ENCODE results near the gene CAPN15.
A peak's percentile ranks its signal among the peaks of the same experiment; 100 is the strongest.

CAPN15 gene

DNA sequence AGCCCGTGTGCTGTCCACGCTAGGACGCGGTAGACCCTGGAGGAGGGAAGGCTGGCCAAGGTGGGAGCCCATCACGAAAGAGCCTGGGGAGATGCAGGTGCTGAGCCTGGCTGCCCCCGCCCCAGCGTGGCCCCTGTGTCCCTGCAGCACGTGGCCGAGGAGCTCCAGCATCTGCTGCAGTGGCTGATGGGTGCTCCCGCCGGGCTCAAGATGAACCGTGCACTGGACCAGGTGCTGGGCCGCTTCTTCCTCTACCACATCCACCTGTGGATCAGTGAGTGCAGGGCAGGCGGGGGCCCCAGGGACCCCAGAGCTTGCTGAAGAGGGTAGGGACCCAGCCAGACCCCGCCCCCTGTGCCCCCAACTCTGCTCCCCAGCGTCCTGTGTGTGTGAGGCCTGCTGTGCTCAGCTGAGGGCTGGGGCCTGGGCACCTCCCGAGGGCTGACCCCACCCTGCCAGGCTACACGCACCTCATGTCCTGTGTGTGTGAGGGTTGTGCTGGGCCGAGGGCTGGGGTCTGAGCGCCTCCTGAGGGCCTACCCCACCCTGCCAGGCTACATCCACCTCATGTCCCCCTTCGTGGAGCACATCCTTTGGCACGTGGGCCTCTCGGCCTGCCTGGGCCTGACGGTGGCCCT lies 50.8 kb downstream of the CAPN15 start:
- no peak for DNase-seq (ENCODE audit: low read depth)

DNA sequence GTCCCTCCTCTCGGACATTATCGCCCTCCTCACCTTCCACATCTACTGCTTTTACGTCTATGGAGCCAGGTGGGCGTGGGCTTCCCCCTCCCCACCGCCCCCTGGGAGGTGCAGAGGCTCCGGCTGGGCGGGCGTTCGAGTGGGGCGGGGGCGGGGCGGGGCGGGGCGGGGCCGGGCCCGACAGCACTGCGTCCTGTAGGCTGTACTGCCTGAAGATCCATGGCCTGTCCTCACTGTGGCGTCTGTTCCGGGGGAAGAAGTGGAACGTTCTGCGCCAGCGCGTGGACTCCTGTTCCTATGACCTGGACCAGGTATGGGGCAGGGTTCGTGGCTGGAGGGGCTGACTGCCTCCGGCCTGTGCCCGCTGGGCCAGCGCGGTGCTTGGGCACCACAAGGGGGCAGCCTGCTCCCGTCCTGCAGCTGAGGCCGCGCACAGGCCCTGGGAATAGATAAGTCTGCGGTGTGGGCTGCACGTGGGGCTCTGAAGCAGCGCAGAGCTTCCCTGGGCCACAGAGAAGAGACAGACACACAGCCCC lies 51.4 kb downstream of the CAPN15 start:
- DNase-seq (ENCODE audit: low read depth), result peak; percentile 70

DNA sequence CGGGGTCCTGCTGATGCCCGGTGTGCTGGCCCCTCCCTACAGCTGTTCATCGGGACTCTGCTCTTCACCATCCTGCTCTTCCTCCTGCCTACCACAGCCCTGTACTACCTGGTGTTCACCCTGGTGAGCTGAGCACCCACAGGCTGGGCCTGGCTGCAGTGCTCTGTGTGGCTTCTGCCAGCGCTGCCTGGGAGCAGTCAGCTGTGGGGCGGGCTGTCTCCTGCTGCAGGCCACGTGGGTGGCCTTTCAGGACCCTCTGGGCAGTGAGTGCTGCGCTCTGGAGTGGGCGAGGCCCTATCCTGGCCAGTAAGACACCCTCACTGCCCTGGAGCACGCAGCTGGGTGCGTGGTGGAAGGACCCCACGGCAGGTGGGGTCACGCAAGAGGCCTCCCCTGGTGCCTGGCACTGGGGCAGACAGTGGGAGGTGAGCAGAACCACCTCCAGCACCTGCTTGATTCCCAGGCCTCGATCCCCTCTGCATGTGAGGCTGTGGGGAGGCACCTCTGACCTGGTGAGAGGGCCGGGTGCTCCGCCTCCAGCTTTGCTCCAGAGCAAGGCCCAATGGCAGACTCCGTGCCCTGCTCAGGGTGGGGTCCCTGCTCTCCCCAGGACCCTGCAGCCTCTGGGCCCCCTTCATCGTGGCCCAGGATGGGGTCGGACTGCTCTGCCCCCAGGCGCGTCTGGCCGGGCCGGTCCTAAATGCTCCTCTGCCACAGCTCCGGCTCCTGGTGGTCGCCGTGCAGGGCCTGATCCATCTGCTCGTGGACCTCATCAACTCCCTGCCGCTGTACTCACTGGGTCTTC lies 52.8 kb downstream of the CAPN15 start:
- no peak for DNase-seq (ENCODE audit: low read depth)

DNA sequence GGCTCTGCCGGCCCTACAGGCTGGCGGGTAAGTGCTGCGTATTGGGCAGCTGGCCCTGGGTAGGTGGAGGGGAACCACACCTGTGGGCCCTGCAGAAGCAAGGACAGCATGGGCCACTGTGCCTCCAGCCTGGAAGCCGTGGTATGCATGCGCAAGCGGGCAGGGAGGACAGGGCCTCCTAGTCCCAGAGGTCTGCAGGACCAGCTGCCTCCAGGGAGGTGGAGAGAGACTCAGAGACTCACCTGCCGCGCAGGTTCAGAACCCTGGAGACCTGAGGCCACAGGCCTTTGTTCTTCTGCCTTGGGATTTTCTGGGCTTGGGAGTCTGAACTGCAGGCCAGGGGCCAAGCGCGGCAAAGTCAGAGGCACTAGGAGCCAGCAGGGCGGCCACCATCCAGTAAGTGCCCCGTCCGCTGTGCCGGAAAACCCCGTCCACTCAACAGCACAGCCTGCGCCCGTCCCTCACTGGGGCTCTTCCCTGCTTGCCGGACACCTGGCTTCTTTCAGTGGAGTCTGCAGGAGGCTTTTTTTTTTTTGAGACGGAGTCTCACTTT lies 53.5 kb downstream of the CAPN15 start:
- DNase-seq (ENCODE audit: low read depth), result no peak

DNA sequence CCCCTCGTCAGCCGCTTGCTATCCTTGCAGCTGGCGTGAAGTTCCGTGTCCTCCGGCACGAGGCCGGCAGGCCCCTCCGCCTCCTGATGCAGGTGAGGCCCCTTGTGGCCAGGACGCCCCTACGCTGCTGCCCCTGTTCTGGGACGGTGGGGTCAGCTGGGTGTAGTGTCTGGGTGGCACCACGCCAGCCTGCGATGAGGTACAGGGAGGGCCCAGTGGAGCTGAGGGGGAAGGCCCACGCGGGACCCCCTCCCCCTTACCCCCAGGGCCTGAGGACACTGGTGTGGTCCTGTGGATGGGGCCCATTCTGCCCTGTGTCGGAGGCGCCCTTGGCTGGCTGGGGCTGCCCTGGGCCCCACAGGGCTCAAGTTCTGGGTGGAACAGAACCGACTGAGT lies 54.7 kb downstream of the CAPN15 start:
- DNase-seq (ENCODE audit: low read depth), result no peak

DNA sequence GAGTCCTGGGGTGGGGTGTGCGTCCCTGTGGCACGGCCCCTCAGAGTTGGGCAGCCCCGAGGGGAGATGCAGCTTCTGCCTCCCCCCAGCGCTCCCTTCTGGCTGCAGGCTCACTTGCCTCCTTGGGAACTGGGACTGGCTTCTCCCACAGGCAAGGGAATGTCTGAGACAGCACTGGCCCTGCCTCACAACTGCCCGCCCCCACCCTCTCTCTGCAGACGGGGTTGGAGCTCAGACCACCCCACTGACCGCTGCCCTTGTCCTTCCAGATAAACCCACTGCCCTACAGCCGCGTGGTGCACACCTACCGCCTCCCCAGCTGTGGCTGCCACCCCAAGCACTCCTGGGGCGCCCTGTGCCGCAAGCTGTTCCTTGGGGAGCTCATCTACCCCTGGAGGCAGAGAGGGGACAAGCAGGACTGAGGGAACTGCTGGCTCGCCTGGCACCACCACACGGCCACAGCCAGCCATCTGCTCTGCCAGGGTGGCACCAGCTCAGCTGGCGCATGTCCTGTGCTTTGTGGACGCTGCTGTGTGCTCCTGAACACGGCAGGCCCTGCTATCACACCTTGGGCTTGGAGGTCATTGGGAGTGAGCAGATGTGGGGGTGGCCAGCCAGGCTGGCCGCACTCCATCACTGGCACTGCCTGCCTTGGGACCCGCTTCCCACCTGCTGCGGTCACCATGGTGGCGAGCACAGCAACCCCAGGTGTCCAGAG lies 55.3 kb downstream of the CAPN15 start:
- DNase-seq (ENCODE audit: low read depth), result no peak

DNA sequence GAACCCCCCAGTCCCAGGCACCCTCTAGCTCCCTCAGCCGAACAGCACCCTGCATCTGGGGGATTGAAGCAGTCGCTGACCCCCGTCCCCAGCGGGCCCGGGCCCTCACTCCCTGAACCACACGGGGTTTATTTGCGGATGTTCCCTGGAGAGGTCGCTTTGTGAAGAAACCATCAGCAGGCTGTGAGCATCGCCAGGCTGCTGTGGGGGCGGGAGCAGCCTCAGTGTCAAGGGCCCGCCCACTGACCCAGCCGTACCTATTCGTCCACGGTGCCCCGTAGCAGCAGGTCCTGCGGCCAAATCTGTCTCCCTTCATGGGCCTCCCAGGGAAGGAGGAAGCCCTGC lies 55.9 kb downstream of the CAPN15 start:
- DNase-seq (ENCODE audit: low read depth), result no peak

DNA sequence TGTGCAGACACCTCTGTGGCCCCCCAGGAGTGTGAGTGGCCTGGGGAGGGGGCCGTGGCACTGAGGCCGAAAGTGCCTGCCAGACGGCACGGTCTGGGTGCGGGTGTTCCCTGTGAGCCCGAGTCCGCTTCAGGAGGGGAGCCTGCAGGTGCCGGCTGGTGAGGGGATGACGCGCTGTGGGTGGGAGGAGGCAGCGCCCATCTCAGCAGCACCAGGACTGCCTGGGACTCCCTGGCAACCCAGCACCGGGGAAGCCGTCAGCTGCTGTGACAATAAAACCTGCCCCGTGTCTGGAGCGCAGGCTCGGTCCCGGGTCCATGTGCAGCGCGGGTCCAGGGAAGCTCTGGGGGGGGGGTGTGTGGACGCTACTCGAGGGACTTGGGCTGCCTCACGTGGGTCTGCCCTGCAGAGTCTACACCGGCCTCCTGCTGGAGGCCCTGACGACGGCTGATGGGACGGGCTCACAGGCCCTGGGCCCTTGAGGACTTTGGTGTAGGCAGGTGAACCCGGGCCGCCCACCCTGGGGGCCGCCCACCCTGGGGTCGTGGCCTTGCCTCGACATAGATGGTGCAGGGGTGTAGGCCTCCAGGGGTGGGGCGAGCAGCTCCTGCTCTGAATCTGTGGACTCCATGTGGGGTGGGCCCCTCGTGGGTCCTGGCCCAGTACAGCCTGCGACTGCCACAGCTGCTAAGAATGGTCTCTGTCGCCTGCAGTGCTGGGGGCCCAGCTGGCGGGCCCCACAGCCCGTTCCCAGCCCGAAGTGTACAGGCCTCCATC lies 56.5 kb downstream of the CAPN15 start:
- DNase-seq (ENCODE audit: low read depth), result no peak

DNA sequence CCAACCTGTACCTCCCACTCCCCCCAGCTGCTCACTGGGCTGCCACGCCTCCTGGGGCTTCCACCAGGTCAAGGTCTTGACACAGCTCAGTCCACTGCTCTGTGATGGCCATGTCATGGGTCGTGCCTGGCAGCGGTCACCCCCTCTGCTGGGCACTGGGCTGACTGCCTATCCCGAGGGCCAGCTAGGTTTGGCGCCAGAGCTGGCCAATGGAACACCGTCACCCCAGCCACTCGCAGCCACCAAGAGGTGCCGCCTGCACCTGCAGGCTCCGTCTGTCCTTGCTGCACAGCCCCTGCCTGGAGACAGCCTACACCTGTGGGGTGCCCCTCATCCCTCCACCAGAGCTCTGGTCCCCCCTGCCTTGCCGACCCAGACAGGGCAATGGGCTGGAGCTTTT lies 57.8 kb downstream of the CAPN15 start:
- no peak for DNase-seq (ENCODE audit: low read depth)

DNA sequence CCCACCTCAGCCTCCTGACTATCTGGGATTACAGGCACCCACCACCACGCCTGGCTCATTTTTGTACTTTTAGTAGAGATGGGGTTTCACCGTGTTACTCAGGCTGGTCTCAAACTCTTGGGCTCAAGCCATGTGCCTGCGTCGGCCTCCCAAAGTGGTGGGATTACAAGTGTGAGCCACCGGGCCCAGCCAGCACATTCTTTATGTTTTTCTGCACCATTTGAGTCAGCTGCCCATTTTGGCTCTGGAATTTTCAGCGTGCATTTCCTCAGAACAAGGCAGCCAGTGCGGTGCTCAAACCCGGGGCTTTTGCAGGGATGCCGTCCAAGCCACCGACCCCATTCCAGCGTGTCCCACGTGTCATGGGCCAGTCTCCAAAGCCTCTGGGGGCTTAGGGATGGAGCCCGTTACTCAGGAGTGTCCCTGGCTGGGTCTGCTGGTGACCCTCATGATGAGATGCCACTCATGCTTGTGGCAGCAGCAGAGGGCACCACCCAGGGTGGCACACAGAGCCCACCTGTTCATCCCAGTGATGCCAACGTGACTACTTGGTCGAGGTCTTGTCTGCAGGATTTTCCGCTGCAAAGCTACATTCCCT lies 58.6 kb downstream of the CAPN15 start:
- DNase-seq (ENCODE audit: low read depth), result no peak

DNA sequence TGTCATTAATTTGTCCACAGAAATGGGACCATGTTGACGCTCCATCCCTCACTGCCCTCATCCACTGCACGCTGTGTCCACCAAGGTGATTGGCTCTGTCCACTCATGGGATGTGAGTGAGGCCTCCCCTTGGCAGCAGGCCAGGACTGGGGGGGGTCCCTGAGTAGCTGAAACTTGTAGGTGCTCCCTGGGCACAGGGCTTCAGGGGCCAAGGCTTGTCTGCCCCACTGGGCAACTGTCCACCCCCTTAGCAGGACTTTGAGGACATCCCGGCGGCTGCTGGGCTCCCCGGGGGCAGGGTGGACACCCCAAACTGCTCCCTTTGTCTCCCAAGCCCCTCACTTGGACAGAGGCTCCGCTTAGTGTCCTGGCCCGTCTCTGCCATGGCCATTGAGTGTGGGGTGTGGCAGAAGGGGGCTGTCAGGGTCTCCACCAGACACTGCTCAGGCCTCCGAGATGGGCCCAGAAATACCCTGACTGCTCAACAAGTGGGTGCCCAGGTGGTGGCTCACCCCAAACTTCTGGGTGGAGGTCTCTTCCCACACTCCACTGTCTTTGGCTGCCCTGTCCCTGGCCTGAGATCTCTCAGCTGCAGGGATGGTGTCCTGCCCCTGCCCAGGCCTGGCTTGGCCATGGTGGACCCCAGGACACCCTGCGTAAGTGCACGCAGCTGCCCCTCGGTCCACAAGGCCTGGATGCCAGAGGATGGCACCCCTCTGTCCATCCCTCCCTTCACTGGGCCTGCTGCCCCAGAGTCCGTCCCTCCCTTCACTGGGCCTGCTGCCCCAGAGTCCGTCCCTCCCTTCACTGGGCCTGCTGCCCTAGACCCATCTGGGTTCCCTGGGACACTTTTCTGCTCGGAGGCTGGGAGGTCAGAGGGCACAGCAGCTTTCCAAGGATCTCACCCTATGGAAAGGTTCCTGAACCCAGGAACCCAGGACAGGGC lies 59.4 kb downstream of the CAPN15 start:
- DNase-seq (ENCODE audit: low read depth), result no peak

DNA sequence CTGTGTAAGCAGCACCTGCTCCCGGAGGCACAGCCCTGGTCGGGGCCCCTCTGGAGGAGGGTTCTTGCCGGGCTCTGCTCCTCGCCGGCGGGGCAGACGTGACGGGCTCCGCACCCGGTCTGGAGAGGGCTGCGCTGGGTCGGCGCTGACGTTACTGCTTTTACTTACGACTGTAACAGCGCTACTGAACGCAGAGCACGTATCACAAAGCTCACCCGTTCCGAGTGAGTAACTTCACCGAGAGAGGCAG lies 61.1 kb downstream of the CAPN15 start:
- peak; percentile 65 for DNase-seq (ENCODE audit: low read depth)

DNA sequence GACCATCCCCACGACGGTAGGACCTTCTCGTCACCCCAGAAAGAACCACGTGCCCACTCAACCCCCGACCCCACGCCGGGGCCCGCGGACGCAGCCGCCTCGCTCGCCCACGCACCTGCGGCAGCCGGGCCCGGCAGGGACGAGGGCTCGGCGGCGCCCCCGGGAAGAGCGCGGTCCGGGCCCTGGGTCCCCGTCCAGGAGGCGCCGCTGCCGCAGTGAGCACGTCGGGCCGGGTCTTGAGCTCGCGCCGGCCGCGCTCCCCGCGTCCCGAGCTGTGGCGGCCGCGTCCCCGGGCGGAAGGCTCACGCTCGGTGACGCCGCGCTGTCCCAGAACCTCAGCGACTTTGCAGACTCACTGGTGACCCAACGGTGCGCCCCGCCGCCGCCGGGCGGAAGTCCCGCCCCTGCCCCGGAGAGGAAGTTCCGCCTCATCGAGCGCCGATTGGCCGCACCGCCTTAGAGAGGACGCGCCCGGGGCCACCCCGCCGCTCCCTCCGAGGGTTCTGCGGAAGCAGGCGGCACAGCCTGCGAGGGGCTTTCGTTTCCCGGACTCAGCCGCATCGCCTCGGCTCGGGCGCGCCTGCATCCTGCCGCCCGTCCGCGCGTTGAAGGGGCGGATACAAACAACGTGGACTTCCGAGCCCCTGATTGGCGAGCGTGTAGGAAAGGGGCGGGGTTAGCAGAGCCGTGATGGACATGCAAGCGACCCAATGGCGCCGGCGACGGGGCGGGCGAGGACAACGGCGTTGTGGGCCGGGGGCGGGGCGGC lies 61.6 kb downstream of the CAPN15 start:
- peak; percentile 96 for DNase-seq (ENCODE audit: low read depth)

DNA sequence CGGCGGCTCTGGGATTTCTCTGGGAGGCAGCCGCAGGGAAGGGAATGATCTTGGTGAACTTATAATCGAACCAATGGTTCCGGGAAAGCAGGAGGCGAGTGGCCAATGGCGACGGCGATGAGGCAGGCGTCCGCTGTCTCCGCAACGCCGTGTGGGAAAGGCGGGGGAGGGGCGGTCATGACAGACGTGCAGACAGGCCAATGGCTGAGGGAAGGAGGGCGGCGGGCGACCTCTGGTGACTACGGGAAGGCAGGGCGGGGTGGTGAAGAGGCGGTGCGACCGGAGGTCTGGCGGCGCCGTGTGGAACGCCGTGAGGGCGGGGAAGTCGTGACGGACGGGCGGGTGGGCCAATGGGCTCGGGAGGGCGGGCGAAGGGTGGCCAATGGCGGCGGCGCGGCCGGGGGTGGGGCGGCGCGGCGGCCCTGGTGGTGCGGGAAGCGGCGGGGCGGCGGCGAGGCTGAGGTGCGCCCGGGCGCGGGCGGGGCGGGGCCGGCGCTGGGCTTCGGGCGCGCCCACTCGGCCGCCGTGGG lies 62.2 kb downstream of the CAPN15 start, which contains the start of gene RAB40C:
Gene RAB40C, plus strand, starts transcription at position 409 of the 530 bp plus-strand sequence. CDS start 226 bp downstream, outside the sequence.
- peak; percentile 98 for DNase-seq (ENCODE audit: low read depth)

DNA sequence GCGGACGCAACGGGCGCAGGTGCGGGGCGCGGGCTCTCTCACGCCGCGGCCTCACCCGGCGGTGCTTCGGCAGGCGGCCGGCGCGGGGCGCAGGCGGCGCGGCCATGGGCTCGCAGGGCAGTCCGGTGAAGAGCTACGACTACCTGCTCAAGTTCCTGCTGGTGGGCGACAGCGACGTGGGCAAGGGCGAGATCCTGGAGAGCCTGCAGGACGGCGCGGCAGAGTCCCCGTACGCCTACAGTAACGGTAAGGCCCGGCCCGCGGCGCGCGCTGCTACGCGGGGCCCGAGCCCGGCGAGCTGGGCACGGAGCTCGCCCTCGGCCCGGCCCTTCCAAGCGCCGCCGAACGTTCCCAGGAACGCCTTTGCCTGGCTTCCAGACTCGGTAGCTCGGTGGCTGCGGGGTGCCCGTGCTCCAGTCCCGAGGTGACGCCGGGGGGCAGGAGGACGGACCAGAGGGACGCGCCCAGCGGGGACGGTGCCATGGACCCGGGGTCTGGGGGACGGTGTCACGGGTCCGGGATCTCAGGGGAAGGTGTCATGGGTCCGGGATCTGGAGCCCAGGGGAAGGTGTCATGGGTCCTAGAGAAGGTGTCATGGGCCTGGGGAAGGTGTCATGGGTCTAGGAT lies 62.8 kb downstream of the CAPN15 start:
- no peak for DNase-seq (ENCODE audit: low read depth)

DNA sequence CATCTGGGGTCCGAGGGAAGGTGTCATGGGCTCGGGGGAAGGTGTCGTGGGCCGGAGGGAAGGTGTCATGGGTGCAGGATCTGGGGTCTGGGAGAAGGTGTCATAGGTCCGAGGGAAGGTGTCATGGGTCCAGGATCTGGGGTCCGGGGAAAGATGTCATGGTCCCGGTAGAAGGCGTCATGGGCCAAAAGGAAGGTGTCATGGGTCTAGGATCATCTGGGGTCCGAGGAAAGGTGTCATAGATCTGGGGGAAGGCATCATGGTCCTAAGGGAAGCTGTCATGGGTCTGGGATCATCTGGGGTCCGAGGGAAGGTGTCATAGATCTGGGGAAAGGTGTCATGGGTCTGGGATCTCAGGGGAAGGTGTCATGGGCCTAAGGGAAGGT lies 63.3 kb downstream of the CAPN15 start:
- no peak for DNase-seq (ENCODE audit: low read depth)

DNA sequence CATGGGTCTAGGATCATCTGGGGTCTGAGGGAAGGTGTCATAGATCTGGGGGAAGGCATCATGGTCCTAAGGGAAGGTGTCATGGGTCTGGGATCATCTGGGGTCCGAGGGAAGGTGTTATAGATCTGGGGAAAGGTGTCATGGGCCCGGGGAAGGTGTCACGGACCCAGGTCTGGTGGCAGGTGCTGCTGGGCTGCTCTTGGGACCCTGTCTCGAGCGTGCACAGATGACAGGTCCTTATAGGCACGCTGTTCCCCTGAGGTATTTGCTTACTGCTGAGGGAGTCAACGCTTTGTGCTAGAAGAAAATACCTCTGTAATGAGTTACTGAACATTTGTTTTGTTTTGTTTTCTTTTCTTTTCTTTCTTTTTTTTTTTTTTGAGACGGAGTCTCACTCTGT lies 63.7 kb downstream of the CAPN15 start:
- no peak for DNase-seq (ENCODE audit: low read depth)

DNA sequence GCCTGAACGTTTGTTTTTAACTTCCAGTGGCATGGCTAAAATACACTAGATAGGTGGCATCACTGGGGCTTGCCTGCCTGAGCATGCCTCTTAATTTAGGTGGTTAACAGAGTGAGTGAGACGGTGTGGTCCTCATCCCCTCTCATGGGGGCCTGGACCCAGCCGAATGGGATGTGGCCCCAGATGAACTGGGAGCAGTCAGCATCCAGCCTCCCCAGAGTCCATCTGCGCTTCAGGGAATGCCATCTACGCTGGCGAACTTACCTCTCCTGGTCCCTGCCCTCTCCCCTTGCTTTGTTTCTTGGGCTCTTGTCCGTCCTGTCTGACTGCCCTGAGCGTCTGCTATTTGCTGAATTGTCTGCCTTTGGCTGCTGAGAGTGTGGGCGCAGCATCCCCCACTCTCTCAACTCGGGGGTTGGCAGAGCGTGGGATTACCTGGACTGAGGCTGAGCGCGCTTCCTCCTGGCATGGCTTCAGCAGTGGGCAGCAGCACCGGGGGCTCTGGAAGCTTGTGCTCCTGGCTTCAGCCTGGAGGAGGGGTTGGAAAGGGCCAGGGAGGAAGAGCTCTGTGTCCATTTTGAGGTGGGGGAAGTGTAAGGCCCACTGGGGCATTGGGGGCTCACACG lies 64.5 kb downstream of the CAPN15 start:
- no peak for DNase-seq (ENCODE audit: low read depth)
